Lung (tissue), 12 donors: ENCODE data around the gene RNF220. TPM values are rescaled to one million over a fixed set of nuclear protein-coding genes. Genes with fewer than 3 reads are reported as not detected.
A peak's percentile ranks its signal among the peaks of the same experiment; 100 is the strongest.

Source experiments
- ATAC-seq: fragments of 200-7000 bp; cut with Tn5 transposase; one replicate; pipeline ENCODE4 v1.9.1; 2020; ENCODE audit warnings: moderate number of reproducible peaks; ENCODE audit not compliant: insufficient read depth, low FRiP score
- DNase-seq, 3 donors: peaks; one replicate each; pipeline ENCODE4 v3.0.0-alpha.2; 2013 to 2017
- H3K27ac ChIP-seq, 2 donors: one replicate each; pipeline ENCODE4 v1.5.1; 2013; ENCODE audit warnings: mild to moderate bottlenecking in 2 of 2, moderate library complexity in 2 of 2, control low read depth in 1 of 2, inconsistent platforms in 1 of 2, low read depth in 1 of 2, low read length in 1 of 2
- H3K27me3 ChIP-seq, 3 donors: one replicate each; pipeline ENCODE4 v1.5.1; 2013; ENCODE audit warnings: low read length in 2 of 3; ENCODE audit not compliant: control insufficient read depth in 3 of 3, insufficient read depth in 3 of 3
- H3K36me3 ChIP-seq, 4 donors: one replicate each; pipeline ENCODE4 v1.5.1; 2013; ENCODE audit warnings: low read length in 4 of 4, mild to moderate bottlenecking in 1 of 4, moderate library complexity in 1 of 4; ENCODE audit not compliant: control insufficient read depth in 4 of 4, insufficient read depth in 4 of 4
- H3K4me1 ChIP-seq, 5 donors: one replicate each; pipeline ENCODE4 v1.5.1; 2013; ENCODE audit warnings: low read length in 5 of 5, mild to moderate bottlenecking in 2 of 5, moderate library complexity in 1 of 5; ENCODE audit not compliant: control insufficient read depth in 5 of 5, insufficient read depth in 5 of 5
- H3K4me3 ChIP-seq: one replicate; pipeline ENCODE4 v1.5.1; 2013; ENCODE audit warnings: mild to moderate bottlenecking, control low read depth, moderate library complexity
- H3K9ac ChIP-seq, 2 donors: one replicate each; pipeline ENCODE4 v1.5.1; 2013; ENCODE audit warnings: low read length in 2 of 2, control low read depth in 1 of 2; ENCODE audit not compliant: insufficient read depth in 1 of 2
- H3K9me3 ChIP-seq, 4 donors: one replicate each; pipeline ENCODE4 v1.5.1; 2013; ENCODE audit warnings: low read length in 3 of 4, mild to moderate bottlenecking in 1 of 4, moderate library complexity in 1 of 4; ENCODE audit not compliant: control insufficient read depth in 4 of 4, insufficient read depth in 3 of 4
- CTCF ChIP-seq: IDR thresholded peaks from 2 replicates; pipeline ENCODE4 v1.5.1; 2012; ENCODE audit warnings: mild to moderate bottlenecking; ENCODE audit errors: control extremely low read depth, extremely low read depth
- WGBS, 2 donors: extraction: QIAGEN DNeasy Blood & Tissue Kit; methylation state at CpG; one replicate each; pipeline ENCODE4 v1.1.7; 2013; 5-methylcytosine and 5-hydroxymethylcytosine counted together
- polyA plus RNA-seq, 2 donors: library from polyadenylated mRNA; stranded (reverse); fragments of 200-250 nt; gene quantifications; one replicate each; pipeline ENCODE4 v1.2.1, GENCODE V29; 2013
- total RNA-seq, 2 donors: library from RNA; depleted of rRNA in 1 of 2; stranded (reverse); fragments of >200 nt in 1 of 2; gene quantifications; one replicate each; pipeline ENCODE4 v1.2.1, GENCODE V29; 2014 to 2021
- donor health status: control.
- donor health status: control.
- donor health status: Bipolar disorder and iron deficiency.
- donor health status: healthy.
- donor health status: DM: yes; HTN: yes; CAD: no.

RNF220 gene
- total and polyA plus RNA-seq, 4 donors = 44.9 to 75.8 (median 69.5) TPM

- Histone ChIP-seq H3K4me3 (no peak overlapping the region), H3K27me3 (peaks cover 0 to 5% (median 2%) of the 10 kb centered on the region in 3 donors), H3K4me1 (peaks cover 0 to 9% (median 0%) of the 10 kb centered on the region in 5 donors), H3K36me3 (no peaks in the 10 kb centered on the region), H3K9ac (no peak overlapping the region), H3K27ac (no peak overlapping the region), H3K9me3 (no peaks in the 10 kb centered on the region)
- no peak for TF ChIP-seq CTCF
- DNase-seq (peak in 1 of 3 donors; percentile 11), ATAC-seq (no peak)
- WGBS, 2 donors = 69% methylated on average over 7 of the region's 7 CpGs
These were observed 106.7 kb downstream of the RNF220 start for GRCh38 chr1:44511769-44512168.

- WGBS, 2 donors = 81 to 85% methylated on average over 11 to 13 of the region's 13 CpGs
These were observed 107.3 kb downstream of the RNF220 start for GRCh38 chr1:44512313-44512885.

GRCh38 chr1:44513111-44513510 is 108.1 kb downstream of the RNF220 start:
- H3K36me3 ChIP-seq = no peaks in the 10 kb centered on the region
- DNase-seq = no peak
- no peaks in the 10 kb centered on the region for H3K4me1 ChIP-seq
- ATAC-seq = no peak
- no peak for TF ChIP-seq CTCF
- WGBS, 2 donors = 92 to 94% methylated on average over 5 of the region's 5 CpGs
- peaks cover 0 to 5% (median 2%) of the 10 kb centered on the region in 3 donors for H3K27me3 ChIP-seq
- no peaks in the 10 kb centered on the region for H3K9me3 ChIP-seq
- H3K27ac ChIP-seq = no peak overlapping the region
- no peak overlapping the region for H3K9ac ChIP-seq
- H3K4me3 ChIP-seq = no peak overlapping the region

More at GRCh38 chr1:44512313-44512885, 107.3 kb downstream of the RNF220 start:
- TF ChIP-seq CTCF = no peak
- Histone ChIP-seq H3K4me1 (peaks cover 0 to 5% (median 0%) of the 10 kb centered on the region in 5 donors), H3K27ac (no peak overlapping the region), H3K27me3 (peaks cover 0 to 5% (median 2%) of the 10 kb centered on the region in 3 donors), H3K4me3 (no peak overlapping the region), H3K36me3 (no peaks in the 10 kb centered on the region), H3K9me3 (no peaks in the 10 kb centered on the region), H3K9ac (no peak overlapping the region)
- DNase-seq (no peak), ATAC-seq (no peak)

- ATAC-seq = no peak
These were observed 109.6 kb downstream of the RNF220 start for GRCh38 chr1:44514673-44515072.

More at GRCh38 chr1:44514673-44515072, 109.6 kb downstream of the RNF220 start:
- WGBS, 2 donors = 61 to 73% methylated on average over 2 of the region's 2 CpGs
- DNase-seq = no peak
- H3K27me3 ChIP-seq = peaks cover 0 to 7% (median 2%) of the 10 kb centered on the region in 3 donors
- no peak overlapping the region for H3K4me3 ChIP-seq
- H3K27ac ChIP-seq = no peak overlapping the region
- TF ChIP-seq CTCF = no peak
- no peaks in the 10 kb centered on the region for H3K4me1 ChIP-seq
- no peak overlapping the region for H3K9ac ChIP-seq
- H3K9me3 ChIP-seq = no peaks in the 10 kb centered on the region
- H3K36me3 ChIP-seq = no peaks in the 10 kb centered on the region
